H9 (cell line): ENCODE data around the gene MTA3. TPM values are rescaled to one million over a fixed set of nuclear protein-coding genes. Genes with fewer than 3 reads are reported as not detected.

Source experiments
- DNase-seq: peaks from one replicate; pipeline ENCODE4 v3.0.0-alpha.2; 2017
- H2AFZ ChIP-seq: one replicate; pipeline ENCODE4 v1.6.1; 2013; ENCODE audit warnings: mild to moderate bottlenecking, low read length, control low read depth, moderate library complexity
- H2AK5ac ChIP-seq: 2 replicates; pipeline ENCODE4 v1.6.1; 2013; ENCODE audit warnings: low read length, control low read depth, mixed read lengths; ENCODE audit not compliant: insufficient read length
- H2BK120ac ChIP-seq: one replicate; pipeline ENCODE4 v1.6.1; 2013; ENCODE audit warnings: low read depth, mild to moderate bottlenecking, low read length, control low read depth, inconsistent platforms; ENCODE audit not compliant: poor library complexity, severe bottlenecking
- H2BK12ac ChIP-seq: 2 replicates; pipeline ENCODE4 v1.6.1; 2013; ENCODE audit warnings: low read length, control low read depth, mixed read lengths, low read depth; ENCODE audit not compliant: insufficient read length
- H2BK15ac ChIP-seq: 2 replicates; pipeline ENCODE4 v1.6.1; 2013; ENCODE audit warnings: low read depth, low read length, control low read depth
- H2BK20ac ChIP-seq: one replicate; pipeline ENCODE4 v1.6.1; 2013; ENCODE audit warnings: low read depth, mild to moderate bottlenecking, low read length, control low read depth, inconsistent platforms; ENCODE audit not compliant: poor library complexity, severe bottlenecking
- H2BK5ac ChIP-seq: 2 replicates; pipeline ENCODE4 v1.6.1; 2013; ENCODE audit warnings: low read length, control low read depth, mixed read lengths; ENCODE audit not compliant: insufficient read length
- H3K14ac ChIP-seq: 2 replicates; pipeline ENCODE4 v1.6.1; 2013; ENCODE audit warnings: low read length, control low read depth; ENCODE audit not compliant: insufficient read depth
- H3K18ac ChIP-seq: 2 replicates; pipeline ENCODE4 v1.6.1; 2013; ENCODE audit warnings: low read depth, mild to moderate bottlenecking, mixed read lengths, low read length, control low read depth; ENCODE audit not compliant: insufficient read length
- H3K23ac ChIP-seq: 2 replicates; pipeline ENCODE4 v1.6.1; 2013; ENCODE audit warnings: low read length, control low read depth, mixed read lengths, low read depth; ENCODE audit not compliant: insufficient read length
- H3K23me2 ChIP-seq: 2 replicates; pipeline ENCODE4 v1.6.1; 2013; ENCODE audit warnings: low read depth, mild to moderate bottlenecking, mixed read lengths, low read length, control low read depth; ENCODE audit not compliant: insufficient read length, poor library complexity, severe bottlenecking
- H3K27ac ChIP-seq: 2 replicates; pipeline ENCODE4 v1.5.1; 2013; ENCODE audit warnings: low read length, control low read depth, mixed read lengths, low read depth; ENCODE audit not compliant: insufficient read length
- H3K27me3 ChIP-seq: 2 replicates; pipeline ENCODE4 v1.6.1; 2013; ENCODE audit warnings: low read length, control low read depth, inconsistent platforms; ENCODE audit not compliant: insufficient read depth
- H3K4ac ChIP-seq: 2 replicates; pipeline ENCODE4 v1.6.1; 2013; ENCODE audit warnings: low read depth, mild to moderate bottlenecking, control low read depth, inconsistent platforms, low read length, moderate library complexity
- H3K4me1 ChIP-seq: 2 replicates; pipeline ENCODE4 v1.6.1; 2013; ENCODE audit warnings: low read length, control low read depth, inconsistent platforms; ENCODE audit not compliant: insufficient read depth
- H3K4me2 ChIP-seq: 2 replicates; pipeline ENCODE4 v1.6.1; 2013; ENCODE audit warnings: low read length, control low read depth, mixed read lengths; ENCODE audit not compliant: insufficient read length, insufficient read depth
- H3K56ac ChIP-seq: 2 replicates; pipeline ENCODE4 v1.6.1; 2013; ENCODE audit warnings: low read depth, mild to moderate bottlenecking, mixed read lengths, low read length, control low read depth; ENCODE audit not compliant: insufficient read length
- H3K79me1 ChIP-seq: 2 replicates; pipeline ENCODE4 v1.6.1; 2013; ENCODE audit warnings: low read depth, mild to moderate bottlenecking, moderate library complexity, low read length, control low read depth, inconsistent platforms; ENCODE audit not compliant: insufficient read depth, poor library complexity, severe bottlenecking
- H3K79me2 ChIP-seq: 2 replicates; pipeline ENCODE4 v1.6.1; 2013; ENCODE audit warnings: low read length, control low read depth, inconsistent platforms; ENCODE audit not compliant: insufficient read depth
- H3K9ac ChIP-seq: 2 replicates; pipeline ENCODE4 v1.6.1; 2013; ENCODE audit warnings: low read length, control low read depth, mixed read lengths; ENCODE audit not compliant: insufficient read length; ENCODE audit errors: extremely low read depth
- H3K9me3 ChIP-seq: one replicate; pipeline ENCODE4 v1.6.1; 2013; ENCODE audit warnings: low read depth, low read length, inconsistent platforms; ENCODE audit not compliant: control insufficient read depth
- H3T11ph ChIP-seq: one replicate; pipeline ENCODE4 v1.6.1; 2013; ENCODE audit warnings: mild to moderate bottlenecking, low read length, control low read depth, inconsistent platforms
- H4K20me1 ChIP-seq: one replicate; pipeline ENCODE4 v1.6.1; 2013; ENCODE audit not compliant: control insufficient read depth, insufficient read length, insufficient read depth
- H4K5ac ChIP-seq: 2 replicates; pipeline ENCODE4 v1.6.1; 2013; ENCODE audit warnings: low read depth, mild to moderate bottlenecking, mixed read lengths, low read length, control low read depth; ENCODE audit not compliant: insufficient read length
- H4K8ac ChIP-seq: replicated peaks from 2 replicates; pipeline ENCODE4 v1.6.1; 2013; ENCODE audit warnings: low read length, control low read depth, mixed read lengths, low read depth; ENCODE audit not compliant: insufficient read length
- H4K91ac ChIP-seq: 2 replicates; pipeline ENCODE4 v1.6.1; 2013; ENCODE audit warnings: low read depth, mild to moderate bottlenecking, moderate library complexity, mixed read lengths, low read length, control low read depth; ENCODE audit not compliant: insufficient read length
- H3K27ac Mint-ChIP-seq, 3 experiments: 2 replicates in 2 of 3; 3 replicates in 1 of 3; pipeline ENCODE4 v1.8.0; 2020 to 2021; ENCODE audit warnings: mixed read lengths in 3 of 3, mild to moderate bottlenecking in 1 of 3, moderate library complexity in 1 of 3
- H3K27me3 Mint-ChIP-seq: 2 replicates; pipeline ENCODE4 v1.8.0; 2021; ENCODE audit warnings: low read depth, mild to moderate bottlenecking, moderate library complexity, mixed read lengths
- H3K36me3 Mint-ChIP-seq, 3 experiments: 2 replicates in 2 of 3; 3 replicates in 1 of 3; pipeline ENCODE4 v1.8.0; 2020 to 2021; ENCODE audit warnings: low read depth in 3 of 3, mixed read lengths in 3 of 3; ENCODE audit not compliant: insufficient read depth in 1 of 3
- H3K4me1 Mint-ChIP-seq, 2 experiments: 2 replicates each; pipeline ENCODE4 v1.8.0; 2020; ENCODE audit warnings: mixed read lengths in 2 of 2
- H3K4me3 Mint-ChIP-seq, 2 experiments: 2 replicates in 1 of 2; 3 replicates in 1 of 2; pipeline ENCODE4 v1.8.0; 2020 to 2021; ENCODE audit warnings: mild to moderate bottlenecking in 2 of 2, mixed read lengths in 2 of 2, moderate library complexity in 1 of 2
- H3K9me3 Mint-ChIP-seq, 2 experiments: 2 replicates in 1 of 2; 3 replicates in 1 of 2; pipeline ENCODE4 v1.8.0; 2020; ENCODE audit warnings: mild to moderate bottlenecking in 2 of 2, mixed read lengths in 2 of 2, moderate library complexity in 1 of 2
- WGBS: extraction: QIAGEN DNeasy Blood & Tissue Kit; methylation state at CpG from one replicate; pipeline ENCODE4 v1.1.7; 2013; ENCODE audit warnings: missing lambda C conversion rate, low lambda C conversion rate, mixed read lengths; ENCODE audit not compliant: insufficient read length; ENCODE audit errors: extremely low coverage; 5-methylcytosine and 5-hydroxymethylcytosine counted together
- total RNA-seq: library from RNA; stranded (reverse); gene quantifications from 2 replicates; pipeline ENCODE4 v1.2.1, GENCODE V29; 2021
- TF ChIP-seq, protein P1 (sequence below): fragments of 200-600 bp; sonication (generic); conservative IDR thresholded peaks from 3 replicates; pipeline ENCODE4 v1.8.0; 2021; ENCODE audit warnings: antibody characterized with exemption, mild to moderate bottlenecking

Gene MTA3
- total RNA-seq, 1 experiment from 2014 or later, result 253 TPM

GRCh38 chr2:42601076-42601475, 32.6 kb downstream of the MTA3 start:
- Histone ChIP-seq H3K79me1 (peaks cover 6% of the 10 kb centered on the region), H3K56ac (no peak overlapping the region), H2BK12ac (no peak overlapping the region), H4K8ac (no peak overlapping the region), H4K5ac (no peak overlapping the region), H3K4ac (no peak overlapping the region), H3K18ac (no peak overlapping the region), H3K14ac (no peak overlapping the region), H4K91ac (no peak overlapping the region), H2BK5ac (no peak overlapping the region), H3K4me2 (no peak overlapping the region), H4K20me1 (peaks cover 4% of the 10 kb centered on the region), H3K27ac (no peak overlapping the region), H3T11ph (no peak overlapping the region), H3K9me3 (no peaks in the 10 kb centered on the region), H3K9ac (no peak overlapping the region), H2BK120ac (no peak overlapping the region), H3K4me1 (no peaks in the 10 kb centered on the region), H2BK15ac (no peak overlapping the region), H2BK20ac (no peak overlapping the region), H2AFZ (no peak overlapping the region), H3K27me3 (no peaks in the 10 kb centered on the region), H3K79me2 (peaks cover 13% of the 10 kb centered on the region; the same call in 1 of the 2 replicates), H3K23ac (no peak overlapping the region), H2AK5ac (no peak overlapping the region), H3K23me2 (no peaks in the 10 kb centered on the region)
- Mint-ChIP-seq H3K27ac (peak overlapping the region in 1 of 3 experiments; percentile 84; a peak in 2 of 7 replicates), H3K27me3 (no peaks in the 10 kb centered on the region), H3K36me3 (peaks cover 41 to 46% (median 45%) of the 10 kb centered on the region in 3 experiments), H3K4me3 (no peak overlapping the region), H3K9me3 (peaks cover 3 to 13% of the 10 kb centered on the region in 2 experiments; a peak in 4 of 5 replicates), H3K4me1 (peaks cover 11 to 32% of the 10 kb centered on the region in 2 experiments)
- WGBS, result no CpG with 5 or more reads among the region's 3 CpGs
- TF ChIP-seq, protein P1, sequence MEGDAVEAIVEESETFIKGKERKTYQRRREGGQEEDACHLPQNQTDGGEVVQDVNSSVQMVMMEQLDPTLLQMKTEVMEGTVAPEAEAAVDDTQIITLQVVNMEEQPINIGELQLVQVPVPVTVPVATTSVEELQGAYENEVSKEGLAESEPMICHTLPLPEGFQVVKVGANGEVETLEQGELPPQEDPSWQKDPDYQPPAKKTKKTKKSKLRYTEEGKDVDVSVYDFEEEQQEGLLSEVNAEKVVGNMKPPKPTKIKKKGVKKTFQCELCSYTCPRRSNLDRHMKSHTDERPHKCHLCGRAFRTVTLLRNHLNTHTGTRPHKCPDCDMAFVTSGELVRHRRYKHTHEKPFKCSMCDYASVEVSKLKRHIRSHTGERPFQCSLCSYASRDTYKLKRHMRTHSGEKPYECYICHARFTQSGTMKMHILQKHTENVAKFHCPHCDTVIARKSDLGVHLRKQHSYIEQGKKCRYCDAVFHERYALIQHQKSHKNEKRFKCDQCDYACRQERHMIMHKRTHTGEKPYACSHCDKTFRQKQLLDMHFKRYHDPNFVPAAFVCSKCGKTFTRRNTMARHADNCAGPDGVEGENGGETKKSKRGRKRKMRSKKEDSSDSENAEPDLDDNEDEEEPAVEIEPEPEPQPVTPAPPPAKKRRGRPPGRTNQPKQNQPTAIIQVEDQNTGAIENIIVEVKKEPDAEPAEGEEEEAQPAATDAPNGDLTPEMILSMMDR, result no peak
- no peak for DNase-seq
